Measurements from ENCODE around the gene MTRF1L.
"Not testable (repeated sequence)": the region's sequence is repeated elsewhere in the genome, so short reads cannot be mapped to it uniquely, and the experiment has no call there.

The MTRF1L gene

DNA sequence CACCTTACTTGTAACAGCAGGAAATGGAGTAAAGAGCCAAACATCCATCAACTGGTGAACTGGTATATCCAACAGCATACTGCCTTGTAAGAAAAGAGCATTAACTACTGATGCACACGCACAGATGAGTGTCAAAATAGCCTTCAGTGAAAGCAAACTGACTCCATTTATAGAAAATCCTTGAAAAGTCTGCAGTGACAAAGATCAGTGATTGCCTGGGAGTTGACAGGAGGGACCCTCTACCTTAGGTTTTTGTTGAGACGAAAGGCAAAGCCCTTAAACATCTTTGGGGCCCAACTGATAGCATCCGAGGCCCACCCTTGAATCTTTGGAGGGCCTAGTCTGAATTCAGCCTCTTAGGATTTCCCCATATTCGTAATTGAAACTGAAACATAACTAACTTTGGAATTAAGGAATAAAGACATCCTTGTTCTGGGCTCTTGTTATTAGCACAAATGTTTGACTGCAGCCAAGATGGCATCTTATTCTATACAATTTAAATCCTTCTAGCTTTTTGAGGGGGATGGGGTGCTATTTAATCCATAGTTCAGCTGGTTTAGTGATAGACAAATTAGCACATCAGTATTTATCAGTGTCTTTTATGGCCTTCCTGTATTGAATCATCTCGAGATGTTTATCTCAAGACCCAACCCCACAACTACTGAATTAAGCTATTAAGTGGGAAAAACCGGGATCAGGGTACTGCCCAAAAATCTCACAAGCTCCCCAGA lies 32.7 kb downstream of the MTRF1L start:
- DNase-seq: no peak

DNA sequence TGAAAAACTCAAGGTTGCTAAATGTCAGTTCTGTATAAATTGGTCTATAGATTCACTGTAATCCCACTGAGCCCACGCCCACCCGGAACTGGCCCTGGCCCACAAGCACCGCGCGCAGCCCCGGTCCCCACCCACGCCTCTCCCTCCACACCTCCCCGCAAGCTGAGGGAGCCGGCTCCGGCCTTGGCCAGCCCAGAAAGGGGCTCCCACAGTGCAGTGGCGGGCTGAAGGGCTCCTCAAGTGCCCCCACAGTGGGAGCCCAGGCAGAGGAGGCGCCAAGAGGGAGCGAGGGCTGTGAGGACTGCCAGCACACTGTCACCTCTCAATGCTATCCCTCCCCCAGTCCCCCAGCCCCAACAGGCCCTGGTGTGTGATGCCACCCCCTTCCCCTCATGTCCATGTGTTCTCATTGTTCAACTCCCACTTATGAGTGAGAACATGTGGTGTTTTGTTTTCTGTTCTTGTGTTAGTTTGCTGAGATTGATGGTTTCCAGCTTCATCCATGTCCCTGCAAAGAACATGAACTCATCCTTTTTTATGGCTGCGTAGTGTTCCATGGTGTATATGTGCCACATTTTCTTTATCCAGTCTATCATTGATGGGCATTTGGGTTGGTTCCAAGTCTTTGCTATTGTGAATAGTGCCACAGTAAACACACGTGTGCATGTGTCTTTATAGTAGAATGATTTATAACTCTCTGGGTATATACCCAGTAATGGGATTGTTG lies 36.2 kb downstream of the MTRF1L start:
- not testable (repeated sequence) for DNase-seq

DNA sequence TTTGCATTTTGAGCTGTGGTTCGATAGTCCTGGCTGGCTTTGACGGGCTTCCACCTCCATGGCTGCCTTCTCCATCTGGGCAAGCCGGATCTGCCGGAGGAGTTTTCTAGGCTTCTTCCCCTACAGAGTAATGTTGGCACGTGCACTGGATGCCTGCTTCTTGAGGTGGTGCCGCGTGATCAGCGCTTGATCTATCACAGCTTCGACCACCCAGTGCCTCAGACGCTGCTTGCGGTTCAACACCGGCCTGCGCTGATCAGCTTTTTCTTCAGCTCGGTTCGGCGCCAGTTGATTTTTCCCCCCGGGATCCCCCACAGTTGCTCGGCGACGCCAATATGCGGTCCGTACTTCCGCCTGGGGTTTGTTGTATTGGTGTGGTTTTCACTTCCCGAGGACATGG lies 43.2 kb downstream of the MTRF1L start:
- DNase-seq: no peak

GRCh38 chr6:152957796-152958195 lies 44.7 kb downstream of the MTRF1L start:
- DNase-seq: no peak

DNA sequence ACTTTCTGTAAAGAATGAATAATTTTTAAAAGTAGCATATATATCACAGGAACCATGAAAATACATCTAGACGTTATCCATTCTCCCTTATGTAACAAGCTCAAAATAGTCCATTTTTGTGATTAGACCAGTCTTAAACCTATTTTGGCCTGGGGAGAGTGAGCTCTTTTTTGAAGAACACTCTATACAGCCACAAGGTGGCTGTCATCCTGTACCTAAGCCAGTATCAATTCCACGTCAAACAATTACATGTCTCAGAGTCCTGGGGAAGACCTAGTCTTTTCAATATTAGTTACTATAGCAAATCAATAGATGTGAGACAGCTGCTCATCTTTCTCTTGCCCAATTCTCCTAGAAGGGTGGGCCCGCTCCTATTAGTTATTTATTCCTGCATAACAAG lies 48.1 kb downstream of the MTRF1L start:
- DNase-seq: no peak

GRCh38 chr6:152952866-152953509 lies 49.5 kb downstream of the MTRF1L start:
- DNase-seq: peak; percentile 15

DNA sequence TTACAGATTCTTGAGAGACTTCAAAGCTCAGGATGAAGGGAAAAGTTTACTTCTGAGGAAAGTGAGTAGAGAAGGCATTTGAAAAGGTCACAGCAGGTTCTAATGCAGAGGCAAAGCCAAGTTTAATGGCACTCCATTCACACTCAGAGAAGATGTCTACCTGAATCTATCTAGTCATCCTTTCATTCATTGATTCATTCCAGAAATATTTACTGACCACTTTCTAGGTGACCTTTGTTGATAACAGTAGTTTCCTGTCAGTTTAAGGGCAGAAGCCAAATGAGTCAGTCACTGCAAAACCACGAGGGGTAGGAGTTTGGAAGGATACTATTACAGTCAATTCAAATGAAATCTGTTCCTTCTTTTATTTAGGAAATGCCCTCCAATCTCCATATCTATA lies 50.5 kb downstream of the MTRF1L start:
- peak; percentile 68 for DNase-seq

GRCh38 chr6:152950240-152950639 lies 52.3 kb downstream of the MTRF1L start:
- DNase-seq: no peak

DNA sequence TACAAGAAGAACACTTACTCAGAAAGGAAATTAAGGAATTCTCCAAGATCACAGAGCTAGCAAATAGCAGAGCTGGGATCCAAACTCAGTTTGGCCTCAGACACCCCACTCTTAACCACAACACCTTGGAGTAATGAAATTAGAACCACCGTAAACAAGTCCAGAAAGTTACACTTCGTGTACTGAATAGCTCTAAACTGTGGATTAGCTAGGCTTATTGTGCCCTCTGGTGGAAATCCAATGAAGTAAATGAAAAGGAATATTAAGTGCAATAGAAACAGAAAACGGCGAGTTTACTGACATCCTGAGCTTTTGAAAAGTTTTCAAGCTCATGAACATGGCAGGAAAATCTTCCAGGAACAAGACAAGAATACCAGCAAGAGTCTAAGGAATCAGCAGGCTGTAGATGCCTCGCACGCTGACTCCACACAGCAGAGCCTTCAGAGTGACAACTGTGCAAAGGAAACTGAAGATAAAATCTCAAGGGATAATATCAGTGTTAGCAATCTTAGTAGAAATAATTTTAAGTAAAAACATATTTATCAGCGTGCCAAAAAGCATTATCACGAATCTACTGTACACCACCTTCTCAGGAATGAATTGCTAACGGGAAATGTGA lies 54.2 kb downstream of the MTRF1L start:
- DNase-seq: peak; percentile 9

- DNase-seq: no peak
These were observed 55.5 kb downstream of the MTRF1L start for GRCh38 chr6:152946995-152947394.

DNA sequence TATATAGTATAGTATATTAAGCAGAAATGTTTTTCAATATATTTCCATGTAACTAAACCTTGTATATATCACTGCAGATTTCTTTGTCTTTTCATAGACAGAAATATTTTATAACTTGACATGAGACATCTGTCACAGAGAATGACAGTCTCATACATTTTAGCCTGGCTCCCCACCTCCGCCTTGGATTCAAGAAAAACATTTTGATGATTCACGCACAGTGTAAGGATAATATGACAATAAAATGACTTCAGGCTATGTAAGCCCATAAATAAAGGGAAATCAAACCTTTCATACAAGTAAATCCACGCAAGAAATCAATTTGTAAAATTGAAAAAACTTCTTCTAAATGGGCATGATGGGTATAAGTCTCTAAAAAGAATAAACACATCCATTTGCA lies 56.0 kb downstream of the MTRF1L start:
- DNase-seq: no peak

- no peak for DNase-seq
These were observed 59.1 kb downstream of the MTRF1L start for GRCh38 chr6:152943260-152943897.

GRCh38 chr6:152942319-152942869 lies 60.1 kb downstream of the MTRF1L start:
- DNase-seq: no peak

GRCh38 chr6:152941746-152942145 lies 60.8 kb downstream of the MTRF1L start:
- DNase-seq: no peak
